ENCODE measurements around the gene BST1.

DNA sequence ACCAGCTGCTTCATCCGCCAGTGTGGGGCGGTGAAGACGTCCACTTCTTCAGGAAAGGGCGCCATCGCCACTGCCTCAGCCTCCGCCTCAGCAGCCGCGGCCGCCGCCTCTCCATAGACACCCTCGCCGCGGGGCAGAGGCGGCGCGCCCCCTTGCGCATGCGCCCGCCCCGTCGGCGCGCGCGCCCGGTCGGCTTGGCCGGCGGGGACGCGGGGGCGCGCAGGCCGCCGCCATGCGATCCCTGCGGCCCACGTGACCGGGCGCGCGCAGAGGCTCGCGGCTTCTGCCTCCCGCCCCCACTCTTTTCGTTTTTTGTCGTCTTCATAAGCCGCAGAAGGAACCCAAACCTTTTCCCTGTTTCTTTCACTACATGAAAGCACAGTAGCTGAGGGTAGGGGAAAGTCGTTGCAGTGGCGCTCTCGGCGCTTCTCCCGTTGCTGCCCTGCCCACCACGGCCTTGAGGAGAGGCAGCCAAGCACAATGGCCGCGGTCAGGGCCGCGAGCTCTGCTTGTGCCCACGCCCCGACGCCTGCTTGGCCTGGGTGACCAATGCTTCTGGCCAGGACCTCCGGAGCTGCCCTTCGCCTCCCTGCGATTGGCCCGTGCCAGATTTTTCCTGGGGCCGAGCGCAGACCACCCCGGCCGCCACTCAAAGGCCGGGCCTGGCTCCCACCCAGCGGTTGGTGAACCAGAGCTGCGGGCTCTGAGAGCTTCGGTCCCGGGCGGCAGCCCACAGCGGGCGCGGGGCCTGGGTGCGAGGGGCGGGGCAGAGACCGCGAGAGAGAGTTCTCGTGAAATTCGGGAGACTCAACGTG is 47.4 kb upstream of the BST1 start, which contains the start of gene FBXL5:
- peak in 1 of 2 experiments; percentile 86; a peak in 2 of 3 replicates for TF ChIP-seq POLR2A (IDR thresholded peaks at IDR 0.05; ENCODE audit: control extremely low read depth in 1 of 2, low read depth in 2 of 2, low read length in 2 of 2)
- no peak for TF ChIP-seq SAP30 (IDR thresholded peaks at IDR 0.05; ENCODE audit: insufficient read depth, insufficient replicate concordance, low read length)
- TF ChIP-seq YY1 (IDR thresholded peaks at IDR 0.05; ENCODE audit: low read depth, low read length), result peak; percentile 89
- no peak for TF ChIP-seq CBX8 (IDR thresholded peaks at IDR 0.05; ENCODE audit: borderline replicate concordance, low read depth, low read length)
